ENCODE data around the gene SH2D6. TPM values are rescaled to one million over a fixed set of nuclear protein-coding genes. Genes with fewer than 3 reads are reported as not detected.
A peak's percentile ranks its signal among the peaks of the same experiment; 100 is the strongest.

The SH2D6 gene
- polyA plus RNA-seq, 3 donors, result not detected

GRCh38 chr2:85414761-85415553 is 3.6 kb upstream of the SH2D6 start:
- 93% methylated on average over 4 of the region's 7 CpGs for WGBS (ENCODE audit: insufficient coverage)
- Mint-ChIP-seq H3K36me3 (peaks cover 0 to 6% of the 10 kb centered on the region in 2 donors), H3K27ac (peak overlapping the region in 6 of 7 donors; percentile 24 to 91 (median 57)), H3K9me3 (peaks cover 0 to 2% (median 0%) of the 10 kb centered on the region in 7 donors), H3K4me3 (peak overlapping the region in 1 of 2 donors; percentile 43), H3K27me3 (ENCODE audit: low read depth in 3 of 3) (peaks cover 0 to 6% (median 3%) of the 10 kb centered on the region in 3 donors), H3K4me1 (peaks cover 81% of the 10 kb centered on the region)
- Histone ChIP-seq H3K4me1 (ENCODE audit: control insufficient read depth in 1 of 2, insufficient read depth in 2 of 2, low read length in 2 of 2) (peaks cover 70 to 96% of the 10 kb centered on the region in 2 donors), H3K79me2 (ENCODE audit: insufficient read depth, low read length) (peaks cover 36% of the 10 kb centered on the region), H3K9ac (ENCODE audit: insufficient read depth, low read length, poor library complexity, severe bottlenecking) (no peak overlapping the region), H3K9me3 (replicated peaks in 1 of 2; ENCODE audit: control insufficient read depth in 1 of 2, insufficient read depth in 1 of 2, low read length in 2 of 2) (no peaks in the 10 kb centered on the region), H3K27me3 (ENCODE audit: control insufficient read depth in 2 of 2, insufficient read depth in 2 of 2, low read length in 2 of 2) (no peaks in the 10 kb centered on the region), H3K4me2 (replicated peaks; ENCODE audit: extremely low read depth, low read length, poor library complexity, severe bottlenecking) (no peak overlapping the region), H4K20me1 (ENCODE audit: insufficient read depth, low read length) (no peaks in the 10 kb centered on the region), H3K4me3 (replicated peaks in 1 of 3; ENCODE audit: low read depth in 2 of 3, low read length in 3 of 3) (no peak overlapping the region), H3K27ac (ENCODE audit: low read depth in 1 of 2, low read length in 2 of 2) (no peak overlapping the region), H3K36me3 (replicated peaks in 1 of 2; ENCODE audit: control insufficient read depth in 1 of 2, insufficient read depth in 2 of 2, low read length in 2 of 2) (no peaks in the 10 kb centered on the region), H2AFZ (ENCODE audit: insufficient read depth, low read depth, low read length, poor library complexity, severe bottlenecking) (no peak overlapping the region)
- peak in 1 of 3 donors; percentile 69 for DNase-seq
- TF ChIP-seq CTCF (IDR thresholded peaks at IDR 0.05), result no peak
- intact Hi-C loops (cut with micrococcal nuclease), result loop anchor here in 1 of 2 donors (10.0 kb wide), 2 partner anchors 200 to 1150 kb away; partner anchors contain the start of genes C2orf68, CHMP3 and USP39

DNA sequence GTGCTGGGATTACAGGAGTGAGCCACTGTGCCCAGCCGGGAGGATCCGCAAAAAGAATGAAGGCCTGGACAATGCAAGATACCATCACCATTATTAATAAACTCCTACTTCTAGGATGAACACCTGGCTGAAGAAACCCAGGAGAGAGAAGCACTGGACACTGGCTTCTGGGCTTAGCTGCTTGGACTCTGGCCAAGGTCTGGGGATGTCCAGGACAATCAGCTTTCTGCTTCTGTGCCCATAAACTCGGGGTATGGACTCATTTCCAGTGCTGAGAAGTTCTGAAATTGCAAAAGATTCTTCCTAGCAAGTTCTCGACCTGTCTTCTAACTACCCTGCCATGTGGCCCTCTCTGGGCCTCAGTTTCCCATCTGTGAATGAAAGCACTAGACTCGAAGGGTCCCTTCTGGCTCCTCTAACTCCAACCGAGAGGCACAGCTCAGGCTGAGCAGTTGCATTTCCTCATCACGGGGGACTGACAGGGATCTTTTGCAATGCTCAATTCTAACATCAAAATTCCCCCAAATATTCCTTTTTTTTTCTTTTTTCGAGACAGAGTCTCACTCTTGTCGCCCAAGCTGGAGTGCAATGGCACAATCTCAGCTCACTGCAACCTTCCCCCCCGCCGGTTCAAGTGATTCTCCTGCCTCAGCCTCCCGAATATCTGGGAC is 2.4 kb upstream of the SH2D6 start:
- Mint-ChIP-seq H3K4me3 (peak overlapping the region; percentile 3 to 24), H3K36me3 (peaks cover 0 to 6% of the 10 kb centered on the region in 2 donors), H3K9me3 (peaks cover 0 to 2% (median 0%) of the 10 kb centered on the region in 7 donors), H3K27me3 (ENCODE audit: low read depth in 3 of 3) (peaks cover 0 to 6% (median 1%) of the 10 kb centered on the region in 3 donors), H3K4me1 (peaks cover 80% of the 10 kb centered on the region), H3K27ac (peak overlapping the region; percentile 68 to 92 (median 87))
- intact Hi-C loops (cut with micrococcal nuclease), result loop anchor here in 1 of 2 donors (10.0 kb wide), 2 partner anchors 199 to 1149 kb away; partner anchors contain the start of genes C2orf68, CHMP3 and USP39
- Histone ChIP-seq H3K4me2 (replicated peaks; ENCODE audit: extremely low read depth, low read length, poor library complexity, severe bottlenecking) (no peak overlapping the region), H3K79me2 (ENCODE audit: insufficient read depth, low read length) (peaks cover 24% of the 10 kb centered on the region), H2AFZ (ENCODE audit: insufficient read depth, low read depth, low read length, poor library complexity, severe bottlenecking) (peak overlapping the region; percentile 44), H3K27me3 (ENCODE audit: control insufficient read depth in 2 of 2, insufficient read depth in 2 of 2, low read length in 2 of 2) (no peaks in the 10 kb centered on the region), H3K9me3 (replicated peaks in 1 of 2; ENCODE audit: control insufficient read depth in 1 of 2, insufficient read depth in 1 of 2, low read length in 2 of 2) (no peaks in the 10 kb centered on the region), H3K4me3 (replicated peaks in 1 of 3; ENCODE audit: low read depth in 2 of 3, low read length in 3 of 3) (no peak overlapping the region), H3K4me1 (ENCODE audit: control insufficient read depth in 1 of 2, insufficient read depth in 2 of 2, low read length in 2 of 2) (peaks cover 69 to 96% of the 10 kb centered on the region in 2 donors), H3K9ac (ENCODE audit: insufficient read depth, low read length, poor library complexity, severe bottlenecking) (no peak overlapping the region), H4K20me1 (ENCODE audit: insufficient read depth, low read length) (no peaks in the 10 kb centered on the region), H3K27ac (ENCODE audit: low read depth in 1 of 2, low read length in 2 of 2) (peak overlapping the region; percentile 52 to 54), H3K36me3 (replicated peaks in 1 of 2; ENCODE audit: control insufficient read depth in 1 of 2, insufficient read depth in 2 of 2, low read length in 2 of 2) (no peaks in the 10 kb centered on the region)
- WGBS (ENCODE audit: insufficient coverage), result 36% methylated on average over 8 of the region's 12 CpGs
- no peak for TF ChIP-seq CTCF (IDR thresholded peaks at IDR 0.05)
- peak; percentile 50 to 87 (median 73) for DNase-seq

Measured in CD14-positive monocyte (primary cell).